ENCODE measurements around the gene TMEM19.

DNA sequence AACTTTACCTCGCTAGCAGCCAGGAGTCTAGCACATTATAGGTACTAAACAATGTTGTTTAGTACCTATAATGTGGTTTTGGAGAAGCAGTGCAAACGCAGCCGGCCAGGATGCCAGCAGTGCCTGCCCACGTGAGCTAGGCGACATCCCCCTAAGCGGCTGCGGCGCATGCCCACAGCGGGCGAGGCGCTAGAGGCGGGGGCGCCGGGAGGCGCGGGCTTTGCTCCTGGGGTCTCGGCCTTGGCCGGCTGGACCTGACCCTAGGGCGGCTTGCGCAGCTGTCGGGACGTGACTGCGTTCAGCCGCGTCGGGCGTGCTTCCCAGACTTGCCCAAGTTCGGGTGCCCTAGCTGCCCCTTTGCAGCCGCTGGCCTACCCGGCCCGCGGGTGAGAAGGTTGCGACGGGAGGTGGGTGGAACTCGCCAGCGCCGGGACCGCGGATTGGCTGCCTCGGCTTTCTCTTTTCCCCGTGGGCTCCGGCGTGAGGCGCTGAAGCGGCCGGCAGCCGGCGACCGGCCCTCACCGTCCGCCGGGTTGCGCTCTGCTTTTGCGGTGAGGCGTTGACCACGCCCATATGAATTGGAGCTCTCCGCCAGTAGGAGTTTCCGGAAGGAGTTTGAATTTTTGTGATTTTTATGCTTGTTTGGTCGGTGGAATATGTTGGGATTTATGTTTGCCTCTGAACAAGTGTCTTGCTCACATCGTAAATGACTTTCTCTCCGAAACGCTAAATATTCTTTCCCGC lies at the start of gene TMEM19:
- TF ChIP-seq POLR2A (IDR thresholded peaks at IDR 0.05), result peak in 3 of 4 donors; percentile 48 to 85 (median 64)
- no peak for TF ChIP-seq EP300 (IDR thresholded peaks at IDR 0.05)
